PC-3 (cell line): ENCODE results near the gene TEX52. TPM values are rescaled to one million over a fixed set of nuclear protein-coding genes. Genes with fewer than 3 reads are reported as not detected.

ENCODE experiments used
- ATAC-seq: fragments of 200-7000 bp; cut with Tn5 transposase; 2 replicates; pipeline ENCODE4 v1.9.1; 2020; ENCODE audit warnings: mild to moderate bottlenecking, moderate library complexity
- BruUV-seq: library from RNA; stranded (reverse); fragments of 400-500 nt; replicated peaks from 2 replicates; lab custom pipeline; 2021; lab: Mats Ljungman, UMichigan
- CTCF ChIA-PET: fragments of 300-600 bp; sonication (Branson Sonifier 250); formaldehyde crosslinking; loops from one replicate; lab custom pipeline; 2022; ENCODE audit warnings: antibody characterized with exemption; lab: Charles Lee
- POLR2A ChIA-PET: fragments of 300-600 bp; sonication (Branson Sonifier 250); formaldehyde crosslinking; loops from one replicate; lab custom pipeline; 2022; ENCODE audit warnings: antibody characterized with exemption; ENCODE audit not compliant: unreplicated experiment; lab: Charles Lee
- DNase-seq: peaks from one replicate; pipeline ENCODE4 v3.0.0-alpha.2; 2015
- H2AFZ ChIP-seq: fragments of 300-600 bp; sonication (generic); 2 replicates; pipeline ENCODE4 v1.6.0; 2016; ENCODE audit warnings: antibody characterized with exemption, low read length
- H3F3A ChIP-seq: fragments of 300-600 bp; sonication (generic); one replicate; pipeline ENCODE4 v1.6.0; 2017; ENCODE audit warnings: antibody characterized with exemption, low read length, control low read depth, mild to moderate bottlenecking; ENCODE audit not compliant: unreplicated experiment
- H3K27ac ChIP-seq: fragments of 300-600 bp; sonication (generic); 2 replicates; pipeline ENCODE4 v1.5.1; 2016; ENCODE audit warnings: mild to moderate bottlenecking, low read length
- H3K27me3 ChIP-seq: fragments of 300-600 bp; sonication (generic); 2 replicates; pipeline ENCODE4 v1.6.1; 2016; ENCODE audit warnings: low read length, mixed read lengths
- H3K36me3 ChIP-seq: fragments of 300-600 bp; sonication (generic); 2 replicates; pipeline ENCODE4 v1.6.1; 2016; ENCODE audit warnings: low read depth, mixed run types, low read length, mixed read lengths
- H3K4me1 ChIP-seq: fragments of 300-600 bp; sonication (generic); 2 replicates; pipeline ENCODE4 v1.5.1; 2016; ENCODE audit warnings: low read length; ENCODE audit not compliant: insufficient read depth
- H3K4me2 ChIP-seq: fragments of 300-600 bp; sonication (generic); 2 replicates; pipeline ENCODE4 v1.6.0; 2016; ENCODE audit warnings: low read length
- H3K4me3 ChIP-seq: fragments of 300-600 bp; sonication (generic); 2 replicates; pipeline ENCODE4 v1.5.1; 2016; ENCODE audit warnings: mild to moderate bottlenecking, low read length, mixed read lengths
- H3K79me2 ChIP-seq: fragments of 300-600 bp; sonication (generic); 2 replicates; pipeline ENCODE4 v1.6.1; 2017; ENCODE audit warnings: low read length, mixed read lengths
- H3K9ac ChIP-seq: fragments of 300-600 bp; sonication (generic); 2 replicates; pipeline ENCODE4 v1.6.0; 2016; ENCODE audit warnings: mild to moderate bottlenecking, low read length
- H3K9me2 ChIP-seq: fragments of 300-600 bp; sonication (generic); replicated peaks from 2 replicates; pipeline ENCODE4 v1.6.1; 2016; ENCODE audit warnings: mixed run types, low read length, mixed read lengths
- H3K9me3 ChIP-seq: fragments of 300-600 bp; sonication (generic); 2 replicates; pipeline ENCODE4 v1.6.1; 2016; ENCODE audit warnings: low read length, mixed read lengths
- H4K20me1 ChIP-seq: fragments of 300-600 bp; sonication (generic); 2 replicates; pipeline ENCODE4 v1.6.1; 2016; ENCODE audit warnings: low read length, mixed read lengths
- EZH2 ChIP-seq: fragments of 300-600 bp; sonication (generic); IDR thresholded peaks from one replicate; pipeline ENCODE4 v1.6.1; 2017; ENCODE audit warnings: antibody characterized with exemption, mild to moderate bottlenecking, low read length; ENCODE audit not compliant: unreplicated experiment
- EZH2phosphoT487 ChIP-seq: fragments of 300-600 bp; sonication (generic); IDR thresholded peaks from 2 replicates; pipeline ENCODE4 v1.6.1; 2018; ENCODE audit warnings: mild to moderate bottlenecking, antibody characterized with exemption, low read length, borderline replicate concordance
- intact Hi-C: fragments of 100-400 bp; cut with micrococcal nuclease; formaldehyde crosslinking; loops from 2 replicates; pipeline ENCODE4 v1.9.0; 2023
- total RNA-seq: library from RNA; depleted of rRNA; stranded (reverse); fragments of >200 nt; gene quantifications from 2 replicates; pipeline ENCODE4 v1.2.3, GENCODE V29; 2014; rRNA removed
- TF ChIP-seq, protein P1 (sequence below): fragments of 300-600 bp; sonication (generic); conservative IDR thresholded peaks from 2 replicates; pipeline ENCODE4 v1.5.1; 2017; ENCODE audit warnings: antibody characterized with exemption, low read depth, mild to moderate bottlenecking, low read length

TEX52 gene
- total RNA-seq, 1 experiment from 2014 or later, result not detected

DNA sequence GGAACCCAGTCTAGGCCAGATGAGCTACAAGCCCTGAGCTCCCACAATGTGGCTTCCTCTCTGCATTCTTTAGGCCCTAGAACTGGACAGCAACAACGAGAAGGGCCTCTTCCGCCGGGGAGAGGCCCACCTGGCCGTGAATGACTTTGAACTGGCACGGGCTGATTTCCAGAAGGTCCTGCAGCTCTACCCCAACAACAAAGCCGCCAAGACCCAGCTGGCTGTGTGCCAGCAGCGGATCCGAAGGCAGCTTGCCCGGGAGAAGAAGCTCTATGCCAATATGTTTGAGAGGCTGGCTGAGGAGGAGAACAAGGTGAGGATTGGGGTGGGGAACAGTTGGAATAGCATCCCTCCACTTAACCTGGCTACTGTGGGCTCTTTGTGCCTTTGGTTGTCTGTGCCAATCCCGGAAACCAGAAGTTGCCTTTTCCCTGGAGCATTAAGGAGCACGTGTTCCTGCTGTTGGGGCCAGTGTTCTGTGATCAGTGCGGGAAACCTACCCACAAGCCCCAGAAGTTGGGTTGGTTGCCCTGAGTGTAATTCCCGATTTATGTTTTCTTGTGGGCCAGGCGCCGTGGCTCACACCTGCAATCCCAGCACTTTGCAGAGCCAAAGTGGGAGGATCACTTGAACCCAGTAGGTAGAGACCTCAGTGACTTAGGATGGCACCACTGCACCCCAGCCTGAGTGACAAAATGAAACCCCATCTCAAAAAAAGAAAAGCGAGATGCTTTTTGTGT is 55.6 kb downstream of the TEX52 start:
- H3K27ac ChIP-seq, result no peak overlapping the region
- no peaks in the 10 kb centered on the region for H3K27me3 ChIP-seq
- TF ChIP-seq, protein P1, sequence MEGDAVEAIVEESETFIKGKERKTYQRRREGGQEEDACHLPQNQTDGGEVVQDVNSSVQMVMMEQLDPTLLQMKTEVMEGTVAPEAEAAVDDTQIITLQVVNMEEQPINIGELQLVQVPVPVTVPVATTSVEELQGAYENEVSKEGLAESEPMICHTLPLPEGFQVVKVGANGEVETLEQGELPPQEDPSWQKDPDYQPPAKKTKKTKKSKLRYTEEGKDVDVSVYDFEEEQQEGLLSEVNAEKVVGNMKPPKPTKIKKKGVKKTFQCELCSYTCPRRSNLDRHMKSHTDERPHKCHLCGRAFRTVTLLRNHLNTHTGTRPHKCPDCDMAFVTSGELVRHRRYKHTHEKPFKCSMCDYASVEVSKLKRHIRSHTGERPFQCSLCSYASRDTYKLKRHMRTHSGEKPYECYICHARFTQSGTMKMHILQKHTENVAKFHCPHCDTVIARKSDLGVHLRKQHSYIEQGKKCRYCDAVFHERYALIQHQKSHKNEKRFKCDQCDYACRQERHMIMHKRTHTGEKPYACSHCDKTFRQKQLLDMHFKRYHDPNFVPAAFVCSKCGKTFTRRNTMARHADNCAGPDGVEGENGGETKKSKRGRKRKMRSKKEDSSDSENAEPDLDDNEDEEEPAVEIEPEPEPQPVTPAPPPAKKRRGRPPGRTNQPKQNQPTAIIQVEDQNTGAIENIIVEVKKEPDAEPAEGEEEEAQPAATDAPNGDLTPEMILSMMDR, result no peak
- TF ChIP-seq EZH2phosphoT487 (no peak), EZH2 (no peak)
- H4K20me1 ChIP-seq, result peaks cover 25% of the 10 kb centered on the region
- H3K79me2 ChIP-seq, result peaks cover 33% of the 10 kb centered on the region
- ATAC-seq (no peak), DNase-seq (no peak)
- peaks cover 4% of the 10 kb centered on the region for H3F3A ChIP-seq
- ChIA-PET POLR2A (interaction anchor here (0.7 kb wide), 1 partner anchor 132 kb away, joined by 4 read pairs; no protein-coding TSS in a partner anchor), CTCF (no interaction called here)
- no peak overlapping the region for H3K9ac ChIP-seq
- H3K4me1 ChIP-seq, result peaks cover 14% of the 10 kb centered on the region
- no peak overlapping the region for H3K4me2 ChIP-seq
- H3K9me3 ChIP-seq, result no peaks in the 10 kb centered on the region
- no peak overlapping the region for H3K4me3 ChIP-seq
- intact Hi-C loops, result no loop called here
- no peak overlapping the region for H2AFZ ChIP-seq
- H3K9me2 ChIP-seq, result no peaks in the 10 kb centered on the region
- BruUV-seq, result no TSS peak
- peaks cover 76% of the 10 kb centered on the region for H3K36me3 ChIP-seq

DNA sequence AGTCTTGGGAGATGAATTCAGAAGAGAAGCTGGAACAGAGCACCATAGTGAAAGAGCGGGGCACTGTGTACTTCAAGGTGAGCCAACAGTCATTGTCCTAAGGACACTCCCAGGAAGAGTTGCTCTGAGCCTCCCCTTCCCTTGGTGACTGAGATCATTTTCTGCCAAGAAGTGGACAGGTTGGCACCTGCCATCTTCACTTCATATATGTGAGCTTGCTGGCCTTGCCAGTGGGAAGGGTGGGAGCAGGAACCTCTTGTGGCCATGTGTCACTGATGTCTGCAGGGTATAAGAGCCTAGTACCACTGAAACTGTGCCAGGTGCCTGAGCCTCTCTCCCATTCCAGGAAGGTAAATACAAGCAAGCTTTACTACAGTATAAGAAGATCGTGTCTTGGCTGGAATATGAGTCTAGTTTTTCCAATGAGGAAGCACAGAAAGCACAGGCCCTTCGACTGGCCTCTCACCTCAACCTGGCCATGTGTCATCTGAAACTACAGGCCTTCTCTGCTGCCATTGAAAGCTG is 56.7 kb downstream of the TEX52 start:
- Histone ChIP-seq H3K4me2 (no peak overlapping the region), H3K9me3 (no peaks in the 10 kb centered on the region), H3K27me3 (no peaks in the 10 kb centered on the region), H2AFZ (no peak overlapping the region), H3K4me3 (no peak overlapping the region), H3K27ac (no peak overlapping the region), H3K9me2 (no peaks in the 10 kb centered on the region), H3K36me3 (peaks cover 72% of the 10 kb centered on the region), H3F3A (peaks cover 4% of the 10 kb centered on the region), H3K79me2 (peaks cover 40% of the 10 kb centered on the region), H3K4me1 (peaks cover 14% of the 10 kb centered on the region), H3K9ac (no peak overlapping the region), H4K20me1 (peaks cover 29% of the 10 kb centered on the region)
- DNase-seq, result no peak
- BruUV-seq, result no TSS peak
- no peak for ATAC-seq
- POLR2A ChIA-PET, result no interaction called here
- CTCF ChIA-PET, result no interaction called here
- intact Hi-C loops, result no loop called here
- TF ChIP-seq EZH2phosphoT487 (no peak), EZH2 (no peak)
- TF ChIP-seq, protein P1, result no peak

Other genes starting within 250 kb of the TEX52 start
- 162 and 188 TPM in 2 replicates for gene FKBP4, start 62.1 kb downstream of the TEX52 start, total RNA-seq
- 12.8 and 13.8 TPM in 2 replicates for gene ITFG2, start 44.4 kb downstream of the TEX52 start, total RNA-seq
- not detected in 2 replicates for gene NRIP2, start 22.0 kb downstream of the TEX52 start, total RNA-seq
- 71.4 and 88.6 TPM in 2 replicates for gene FOXM1, start 20.1 kb upstream of the TEX52 start, total RNA-seq
- 42.0 and 43.3 TPM in 2 replicates for gene RHNO1, start 20.2 kb upstream of the TEX52 start, total RNA-seq
- 19.8 and 22.6 TPM in 2 replicates for gene TULP3, start 33.9 kb upstream of the TEX52 start, total RNA-seq
- gene TEAD4, start 102.4 kb upstream of the TEX52 start, total RNA-seq, result 22.3 and 27.7 TPM in 2 replicates
- gene TSPAN9, start 220.3 kb upstream of the TEX52 start, total RNA-seq, result 5.1 and 6.2 TPM in 2 replicates